WTC11 (cell line): ENCODE measurements around the gene LIMA1. TPM values are rescaled to one million over a fixed set of nuclear protein-coding genes. Genes with fewer than 3 reads are reported as not detected.
A peak's percentile ranks its signal among the peaks of the same experiment; 100 is the strongest.

ENCODE experiments used
- ATAC-seq: fragments of 200-7000 bp; cut with Tn5 transposase; 2 replicates; pipeline ENCODE4 v1.10.0; 2021; ENCODE audit warnings: mild to moderate bottlenecking, moderate library complexity
- CTCF ChIA-PET: fragments of 300-600 bp; sonication (Branson Sonifier 250); formaldehyde crosslinking; loops from one replicate; lab custom pipeline; 2021; ENCODE audit warnings: antibody characterized with exemption; lab: Charles Lee
- POLR2A ChIA-PET: fragments of 350-600 bp; sonication (Branson Sonifier 250); formaldehyde crosslinking; loops from one replicate; lab custom pipeline; 2021; ENCODE audit warnings: antibody characterized with exemption; lab: Charles Lee
- DNase-seq: peaks from one replicate; pipeline ENCODE4 v3.0.0; 2021; ENCODE audit warnings: low spot score
- H3K27ac Mint-ChIP-seq: 2 replicates; pipeline ENCODE4 v1.8.0; 2021; ENCODE audit warnings: mixed read lengths
- H3K27me3 Mint-ChIP-seq: 2 replicates; pipeline ENCODE4 v1.8.0; 2021; ENCODE audit warnings: low read depth, mild to moderate bottlenecking, moderate library complexity, mixed read lengths
- H3K36me3 Mint-ChIP-seq: 2 replicates; pipeline ENCODE4 v1.8.0; 2021; ENCODE audit warnings: mixed read lengths
- H3K4me1 Mint-ChIP-seq: 2 replicates; pipeline ENCODE4 v1.8.0; 2022; ENCODE audit warnings: mixed read lengths
- H3K4me3 Mint-ChIP-seq: 2 replicates; pipeline ENCODE4 v1.8.0; 2021; ENCODE audit warnings: mild to moderate bottlenecking, moderate library complexity, mixed read lengths
- H3K9me3 Mint-ChIP-seq: 2 replicates; pipeline ENCODE4 v1.8.0; 2021; ENCODE audit warnings: mixed read lengths
- CREB1 ChIP-seq: sonication (generic); formaldehyde crosslinking; IDR thresholded peaks from 2 replicates; pipeline ENCODE4 v1.8.0; 2023; ENCODE audit warnings: mild to moderate bottlenecking, missing genetic modification reagents
- ELF4 ChIP-seq: sonication (generic); formaldehyde crosslinking; IDR thresholded peaks from 2 replicates; pipeline ENCODE4 v1.8.1; 2022; ENCODE audit warnings: low read depth, mild to moderate bottlenecking, moderate library complexity, missing genetic modification reagents
- ETV6 ChIP-seq: sonication (generic); formaldehyde crosslinking; IDR thresholded peaks from 2 replicates; pipeline ENCODE4 v1.8.1; 2022; ENCODE audit warnings: mild to moderate bottlenecking, missing genetic modification reagents
- FOXJ3 ChIP-seq: sonication (generic); formaldehyde crosslinking; IDR thresholded peaks from 2 replicates; pipeline ENCODE4 v1.9.0; 2021; ENCODE audit warnings: missing genetic modification reagents, mild to moderate bottlenecking, borderline replicate concordance
- FOXK1 ChIP-seq: sonication (generic); formaldehyde crosslinking; IDR thresholded peaks from 2 replicates; pipeline ENCODE4 v1.8.0; 2022; ENCODE audit warnings: mild to moderate bottlenecking, moderate library complexity, missing genetic modification reagents
- GABPB1 ChIP-seq: sonication (generic); formaldehyde crosslinking; IDR thresholded peaks from 2 replicates; pipeline ENCODE4 v1.8.1; 2023; ENCODE audit warnings: mild to moderate bottlenecking, missing genetic modification reagents
- JAZF1 ChIP-seq: fragments of 250-450 bp; sonication (Bioruptor Pico); IDR thresholded peaks from 2 replicates; pipeline ENCODE4 v1.9.0; 2021; ENCODE audit warnings: moderate library complexity, mild to moderate bottlenecking, inconsistent platforms
- JUN ChIP-seq: sonication (generic); formaldehyde crosslinking; IDR thresholded peaks from 2 replicates; pipeline ENCODE4 v1.8.0; 2023; ENCODE audit warnings: mild to moderate bottlenecking, missing genetic modification reagents
- KAT7 ChIP-seq: sonication (generic); formaldehyde crosslinking; IDR thresholded peaks from 2 replicates; pipeline ENCODE4 v1.8.1; 2023; ENCODE audit warnings: missing genetic modification reagents, mild to moderate bottlenecking, borderline replicate concordance
- RORB ChIP-seq: fragments of 250-450 bp; sonication (Bioruptor Pico); IDR thresholded peaks from 2 replicates; pipeline ENCODE4 v1.9.0; 2021; ENCODE audit warnings: mild to moderate bottlenecking
- SMAD3 ChIP-seq: sonication (generic); formaldehyde crosslinking; IDR thresholded peaks from 2 replicates; pipeline ENCODE4 v1.8.0; 2022; ENCODE audit warnings: missing genetic modification reagents, mild to moderate bottlenecking, borderline replicate concordance
- SMAD4 ChIP-seq: sonication (generic); formaldehyde crosslinking; IDR thresholded peaks from 2 replicates; pipeline ENCODE4 v1.8.0; 2022; ENCODE audit warnings: mild to moderate bottlenecking, missing genetic modification reagents
- TEAD1 ChIP-seq: sonication (generic); formaldehyde crosslinking; IDR thresholded peaks from 2 replicates; pipeline ENCODE4 v1.8.0; 2022; ENCODE audit warnings: mild to moderate bottlenecking, missing genetic modification reagents
- total RNA-seq: library from RNA; stranded (reverse); gene quantifications from 3 replicates; pipeline ENCODE4 v1.2.3, GENCODE V29; 2021
- TF ChIP-seq, protein P1 (sequence below): sonication (generic); formaldehyde crosslinking; IDR thresholded peaks from 2 replicates; pipeline ENCODE4 v1.8.0; 2022; ENCODE audit warnings: mild to moderate bottlenecking, missing genetic modification reagents
- TF ChIP-seq, protein P2 (sequence below): fragments of 250-450 bp; sonication (Bioruptor Pico); IDR thresholded peaks from 2 replicates; pipeline ENCODE4 v1.9.0; 2021; ENCODE audit warnings: mild to moderate bottlenecking
- TF ChIP-seq, protein P3 (sequence below): sonication (generic); formaldehyde crosslinking; IDR thresholded peaks from 2 replicates; pipeline ENCODE4 v1.8.1; 2023; ENCODE audit warnings: mild to moderate bottlenecking, missing genetic modification reagents
- TF ChIP-seq, protein P4 (sequence below): fragments of 250-450 bp; sonication (Bioruptor Pico); IDR thresholded peaks from 2 replicates; pipeline ENCODE4 v2.1.2; 2022; ENCODE audit warnings: mild to moderate bottlenecking, moderate library complexity
- TF ChIP-seq, protein P5 (sequence below): fragments of 250-450 bp; sonication (Bioruptor Pico); IDR thresholded peaks from 2 replicates; pipeline ENCODE4 v1.9.0; 2021; ENCODE audit warnings: moderate library complexity, mild to moderate bottlenecking, inconsistent platforms, borderline replicate concordance
- TF ChIP-seq, protein P6 (sequence below): fragments of 200-600 bp; IDR thresholded peaks from 2 replicates; pipeline ENCODE4 v1.8.0; 2022; ENCODE audit warnings: antibody characterized with exemption
- TF ChIP-seq, protein P7 (sequence below): fragments of 250-450 bp; sonication (Bioruptor Pico); IDR thresholded peaks from 2 replicates; pipeline ENCODE4 v1.8.0; 2021; ENCODE audit warnings: mild to moderate bottlenecking
- TF ChIP-seq, protein P8 (sequence below): sonication (generic); formaldehyde crosslinking; IDR thresholded peaks from 2 replicates; pipeline ENCODE4 v1.8.0; 2022; ENCODE audit warnings: mild to moderate bottlenecking, missing genetic modification reagents
- TF ChIP-seq, protein P9 (sequence below): sonication (generic); formaldehyde crosslinking; IDR thresholded peaks from 2 replicates; pipeline ENCODE4 v1.8.1; 2022; ENCODE audit warnings: missing genetic modification reagents, borderline replicate concordance
- TF ChIP-seq, protein P10 (sequence below): sonication (generic); formaldehyde crosslinking; IDR thresholded peaks from 2 replicates; pipeline ENCODE4 v1.8.1; 2022; ENCODE audit warnings: mild to moderate bottlenecking, moderate library complexity, missing genetic modification reagents

The LIMA1 gene
- total RNA-seq, 1 experiment from 2014 or later = 41.2 TPM

DNA sequence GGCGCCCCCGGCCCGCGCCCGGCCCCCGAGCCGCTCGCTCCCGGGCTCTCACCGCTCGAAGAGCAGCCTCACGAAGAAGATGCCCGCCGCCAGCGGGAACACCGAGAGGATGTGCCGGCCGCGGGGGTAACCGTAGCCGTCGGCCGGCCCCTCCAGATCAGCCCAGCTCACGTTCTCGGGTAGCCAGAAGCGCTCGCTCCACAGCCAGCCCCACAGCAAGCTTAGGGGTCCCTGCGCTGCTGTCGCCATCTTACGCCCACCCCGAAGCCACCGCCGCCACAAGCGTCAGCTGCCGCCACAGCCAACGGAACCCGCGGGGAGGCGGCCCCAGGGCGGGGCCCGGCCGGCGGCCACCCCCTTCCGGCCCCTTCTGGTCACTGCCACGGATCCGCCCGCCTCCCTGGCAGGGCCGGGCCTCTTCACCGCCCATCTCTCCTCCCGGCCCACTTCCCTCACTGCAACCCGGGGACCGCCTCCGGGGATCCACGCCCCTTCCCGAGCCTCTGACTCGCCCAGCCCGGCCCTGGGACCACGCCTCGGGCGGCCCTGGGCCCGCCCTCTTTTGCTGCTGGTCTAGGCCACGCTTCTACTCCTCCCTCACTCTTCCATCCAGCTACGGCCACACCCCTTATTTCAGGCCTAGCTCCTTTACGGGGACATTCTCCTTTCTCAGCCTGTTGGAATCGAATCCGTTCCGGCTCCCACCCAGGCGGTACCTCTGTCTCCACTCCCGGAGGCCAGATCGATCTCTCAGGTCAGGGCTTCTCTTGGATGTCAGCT lies 116.1 kb downstream of the LIMA1 start, which contains the start of gene CERS5:
TSS of gene CERS5 (minus strand) at position 321 of the 780 bp plus-strand sequence. CDS start at position 249, 72 bp downstream.
- Mint-ChIP-seq H3K4me3 (peak within 1 kb of the TSS; percentile 87), H3K36me3 (peaks cover 10% of the 10 kb centered on the region), H3K9me3 (peaks cover 6% of the 10 kb centered on the region), H3K27me3 (no peaks in the 10 kb centered on the region), H3K4me1 (peaks cover 30% of the 10 kb centered on the region), H3K27ac (peak within 1 kb of the TSS; percentile 100)
- ATAC-seq (peak; percentile 95), DNase-seq (peak; percentile 99)
- CTCF ChIA-PET = interaction anchor here (0.6 to 4.2 kb wide), 17 partner anchors 9 to 1163 kb away, joined by 3 to 111 read pairs (median 6); partner anchors contain the start of genes COX14, GPD1 and SMARCD1
- POLR2A ChIA-PET = interaction anchor here (0.6 to 2.5 kb wide), 13 partner anchors 11 to 453 kb away, joined by 3 to 50 read pairs (median 3); partner anchors contain the start of genes COX14, GPD1, LIMA1 and SMARCD1
- TF ChIP-seq RORB (no peak), JUN (0 out of 2 replicates have a peak, but pooled peaks have one; percentile 51), FOXJ3 (CRISPR knock-in tag) (no peak), TEAD1 (CRISPR knock-in tag) (0 out of 2 replicates have a peak, but pooled peaks have one; percentile 65), CREB1 (CRISPR knock-in tag) (no peak), GABPB1 (CRISPR knock-in tag) (0 out of 2 replicates have a peak, but pooled peaks have one; percentile 2), JAZF1 (CRISPR knock-in tag) (no peak), SMAD3 (CRISPR knock-in tag) (no peak), FOXK1 (CRISPR knock-in tag) (no peak; the same call in 1 of the 2 replicates), ELF4 (CRISPR knock-in tag) (peak; percentile 67; the same call in 1 of the 2 replicates), KAT7 (no peak; the same call in 1 of the 2 replicates), ETV6 (no peak), SMAD4 (CRISPR knock-in tag) (no peak)
- TF ChIP-seq, protein P1, sequence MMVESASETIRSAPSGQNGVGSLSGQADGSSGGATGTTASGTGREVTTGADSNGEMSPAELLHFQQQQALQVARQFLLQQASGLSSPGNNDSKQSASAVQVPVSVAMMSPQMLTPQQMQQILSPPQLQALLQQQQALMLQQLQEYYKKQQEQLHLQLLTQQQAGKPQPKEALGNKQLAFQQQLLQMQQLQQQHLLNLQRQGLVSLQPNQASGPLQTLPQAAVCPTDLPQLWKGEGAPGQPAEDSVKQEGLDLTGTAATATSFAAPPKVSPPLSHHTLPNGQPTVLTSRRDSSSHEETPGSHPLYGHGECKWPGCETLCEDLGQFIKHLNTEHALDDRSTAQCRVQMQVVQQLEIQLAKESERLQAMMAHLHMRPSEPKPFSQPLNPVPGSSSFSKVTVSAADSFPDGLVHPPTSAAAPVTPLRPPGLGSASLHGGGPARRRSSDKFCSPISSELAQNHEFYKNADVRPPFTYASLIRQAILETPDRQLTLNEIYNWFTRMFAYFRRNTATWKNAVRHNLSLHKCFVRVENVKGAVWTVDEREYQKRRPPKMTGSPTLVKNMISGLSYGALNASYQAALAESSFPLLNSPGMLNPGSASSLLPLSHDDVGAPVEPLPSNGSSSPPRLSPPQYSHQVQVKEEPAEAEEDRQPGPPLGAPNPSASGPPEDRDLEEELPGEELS (CRISPR knock-in tag) = no peak
- TF ChIP-seq, protein P2, sequence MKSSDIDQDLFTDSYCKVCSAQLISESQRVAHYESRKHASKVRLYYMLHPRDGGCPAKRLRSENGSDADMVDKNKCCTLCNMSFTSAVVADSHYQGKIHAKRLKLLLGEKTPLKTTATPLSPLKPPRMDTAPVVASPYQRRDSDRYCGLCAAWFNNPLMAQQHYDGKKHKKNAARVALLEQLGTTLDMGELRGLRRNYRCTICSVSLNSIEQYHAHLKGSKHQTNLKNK (CRISPR knock-in tag) = no peak
- TF ChIP-seq, protein P3, sequence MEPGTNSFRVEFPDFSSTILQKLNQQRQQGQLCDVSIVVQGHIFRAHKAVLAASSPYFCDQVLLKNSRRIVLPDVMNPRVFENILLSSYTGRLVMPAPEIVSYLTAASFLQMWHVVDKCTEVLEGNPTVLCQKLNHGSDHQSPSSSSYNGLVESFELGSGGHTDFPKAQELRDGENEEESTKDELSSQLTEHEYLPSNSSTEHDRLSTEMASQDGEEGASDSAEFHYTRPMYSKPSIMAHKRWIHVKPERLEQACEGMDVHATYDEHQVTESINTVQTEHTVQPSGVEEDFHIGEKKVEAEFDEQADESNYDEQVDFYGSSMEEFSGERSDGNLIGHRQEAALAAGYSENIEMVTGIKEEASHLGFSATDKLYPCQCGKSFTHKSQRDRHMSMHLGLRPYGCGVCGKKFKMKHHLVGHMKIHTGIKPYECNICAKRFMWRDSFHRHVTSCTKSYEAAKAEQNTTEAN (CRISPR knock-in tag) = no peak; the same call in 1 of the 2 replicates
- TF ChIP-seq, protein P4, sequence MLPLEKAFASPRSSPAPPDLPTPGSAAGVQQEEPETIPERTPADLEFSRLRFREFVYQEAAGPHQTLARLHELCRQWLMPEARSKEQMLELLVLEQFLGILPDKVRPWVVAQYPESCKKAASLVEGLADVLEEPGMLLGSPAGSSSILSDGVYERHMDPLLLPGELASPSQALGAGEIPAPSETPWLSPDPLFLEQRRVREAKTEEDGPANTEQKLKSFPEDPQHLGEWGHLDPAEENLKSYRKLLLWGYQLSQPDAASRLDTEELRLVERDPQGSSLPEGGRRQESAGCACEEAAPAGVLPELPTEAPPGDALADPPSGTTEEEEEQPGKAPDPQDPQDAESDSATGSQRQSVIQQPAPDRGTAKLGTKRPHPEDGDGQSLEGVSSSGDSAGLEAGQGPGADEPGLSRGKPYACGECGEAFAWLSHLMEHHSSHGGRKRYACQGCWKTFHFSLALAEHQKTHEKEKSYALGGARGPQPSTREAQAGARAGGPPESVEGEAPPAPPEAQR (CRISPR knock-in tag) = no peak
- TF ChIP-seq, protein P5, sequence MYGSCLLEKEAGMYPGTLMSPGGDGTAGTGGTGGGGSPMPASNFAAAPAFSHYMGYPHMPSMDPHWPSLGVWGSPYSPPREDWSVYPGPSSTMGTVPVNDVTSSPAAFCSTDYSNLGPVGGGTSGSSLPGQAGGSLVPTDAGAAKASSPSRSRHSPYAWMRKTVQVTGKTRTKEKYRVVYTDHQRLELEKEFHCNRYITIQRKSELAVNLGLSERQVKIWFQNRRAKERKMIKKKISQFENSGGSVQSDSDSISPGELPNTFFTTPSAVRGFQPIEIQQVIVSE (CRISPR knock-in tag) = no peak
- TF ChIP-seq, protein P6, sequence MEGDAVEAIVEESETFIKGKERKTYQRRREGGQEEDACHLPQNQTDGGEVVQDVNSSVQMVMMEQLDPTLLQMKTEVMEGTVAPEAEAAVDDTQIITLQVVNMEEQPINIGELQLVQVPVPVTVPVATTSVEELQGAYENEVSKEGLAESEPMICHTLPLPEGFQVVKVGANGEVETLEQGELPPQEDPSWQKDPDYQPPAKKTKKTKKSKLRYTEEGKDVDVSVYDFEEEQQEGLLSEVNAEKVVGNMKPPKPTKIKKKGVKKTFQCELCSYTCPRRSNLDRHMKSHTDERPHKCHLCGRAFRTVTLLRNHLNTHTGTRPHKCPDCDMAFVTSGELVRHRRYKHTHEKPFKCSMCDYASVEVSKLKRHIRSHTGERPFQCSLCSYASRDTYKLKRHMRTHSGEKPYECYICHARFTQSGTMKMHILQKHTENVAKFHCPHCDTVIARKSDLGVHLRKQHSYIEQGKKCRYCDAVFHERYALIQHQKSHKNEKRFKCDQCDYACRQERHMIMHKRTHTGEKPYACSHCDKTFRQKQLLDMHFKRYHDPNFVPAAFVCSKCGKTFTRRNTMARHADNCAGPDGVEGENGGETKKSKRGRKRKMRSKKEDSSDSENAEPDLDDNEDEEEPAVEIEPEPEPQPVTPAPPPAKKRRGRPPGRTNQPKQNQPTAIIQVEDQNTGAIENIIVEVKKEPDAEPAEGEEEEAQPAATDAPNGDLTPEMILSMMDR = 0 out of 2 replicates have a peak, but pooled peaks have one; percentile 23
- TF ChIP-seq, protein P7, sequence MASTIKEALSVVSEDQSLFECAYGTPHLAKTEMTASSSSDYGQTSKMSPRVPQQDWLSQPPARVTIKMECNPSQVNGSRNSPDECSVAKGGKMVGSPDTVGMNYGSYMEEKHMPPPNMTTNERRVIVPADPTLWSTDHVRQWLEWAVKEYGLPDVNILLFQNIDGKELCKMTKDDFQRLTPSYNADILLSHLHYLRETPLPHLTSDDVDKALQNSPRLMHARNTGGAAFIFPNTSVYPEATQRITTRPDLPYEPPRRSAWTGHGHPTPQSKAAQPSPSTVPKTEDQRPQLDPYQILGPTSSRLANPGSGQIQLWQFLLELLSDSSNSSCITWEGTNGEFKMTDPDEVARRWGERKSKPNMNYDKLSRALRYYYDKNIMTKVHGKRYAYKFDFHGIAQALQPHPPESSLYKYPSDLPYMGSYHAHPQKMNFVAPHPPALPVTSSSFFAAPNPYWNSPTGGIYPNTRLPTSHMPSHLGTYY = no peak
- TF ChIP-seq, protein P8, sequence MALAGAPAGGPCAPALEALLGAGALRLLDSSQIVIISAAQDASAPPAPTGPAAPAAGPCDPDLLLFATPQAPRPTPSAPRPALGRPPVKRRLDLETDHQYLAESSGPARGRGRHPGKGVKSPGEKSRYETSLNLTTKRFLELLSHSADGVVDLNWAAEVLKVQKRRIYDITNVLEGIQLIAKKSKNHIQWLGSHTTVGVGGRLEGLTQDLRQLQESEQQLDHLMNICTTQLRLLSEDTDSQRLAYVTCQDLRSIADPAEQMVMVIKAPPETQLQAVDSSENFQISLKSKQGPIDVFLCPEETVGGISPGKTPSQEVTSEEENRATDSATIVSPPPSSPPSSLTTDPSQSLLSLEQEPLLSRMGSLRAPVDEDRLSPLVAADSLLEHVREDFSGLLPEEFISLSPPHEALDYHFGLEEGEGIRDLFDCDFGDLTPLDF (CRISPR knock-in tag) = no peak
- TF ChIP-seq, protein P9, sequence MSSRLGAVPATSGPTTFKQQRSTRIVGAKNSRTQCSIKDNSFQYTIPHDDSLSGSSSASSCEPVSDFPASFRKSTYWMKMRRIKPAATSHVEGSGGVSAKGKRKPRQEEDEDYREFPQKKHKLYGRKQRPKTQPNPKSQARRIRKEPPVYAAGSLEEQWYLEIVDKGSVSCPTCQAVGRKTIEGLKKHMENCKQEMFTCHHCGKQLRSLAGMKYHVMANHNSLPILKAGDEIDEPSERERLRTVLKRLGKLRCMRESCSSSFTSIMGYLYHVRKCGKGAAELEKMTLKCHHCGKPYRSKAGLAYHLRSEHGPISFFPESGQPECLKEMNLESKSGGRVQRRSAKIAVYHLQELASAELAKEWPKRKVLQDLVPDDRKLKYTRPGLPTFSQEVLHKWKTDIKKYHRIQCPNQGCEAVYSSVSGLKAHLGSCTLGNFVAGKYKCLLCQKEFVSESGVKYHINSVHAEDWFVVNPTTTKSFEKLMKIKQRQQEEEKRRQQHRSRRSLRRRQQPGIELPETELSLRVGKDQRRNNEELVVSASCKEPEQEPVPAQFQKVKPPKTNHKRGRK (CRISPR knock-in tag) = no peak
- TF ChIP-seq, protein P10, sequence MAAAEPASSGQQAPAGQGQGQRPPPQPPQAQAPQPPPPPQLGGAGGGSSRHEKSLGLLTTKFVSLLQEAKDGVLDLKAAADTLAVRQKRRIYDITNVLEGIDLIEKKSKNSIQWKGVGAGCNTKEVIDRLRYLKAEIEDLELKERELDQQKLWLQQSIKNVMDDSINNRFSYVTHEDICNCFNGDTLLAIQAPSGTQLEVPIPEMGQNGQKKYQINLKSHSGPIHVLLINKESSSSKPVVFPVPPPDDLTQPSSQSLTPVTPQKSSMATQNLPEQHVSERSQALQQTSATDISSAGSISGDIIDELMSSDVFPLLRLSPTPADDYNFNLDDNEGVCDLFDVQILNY = peak; percentile 56; the same call in 1 of the 2 replicates
